Measurements from ENCODE around the gene TRAF3IP1. TPM values are rescaled to one million over a fixed set of nuclear protein-coding genes. Genes with fewer than 3 reads are reported as not detected.

TRAF3IP1 gene
- total and polyA plus RNA-seq, 2 of the 13 experiments (the other 11 are each of a cell fraction or from before 2014, with no cell fraction given) = 4.1 to 12.9 TPM

- TF ChIP-seq ZBTB4 (CRISPR knock-in tag; IDR thresholded peaks at IDR 0.05; ENCODE audit: borderline replicate concordance) = 0 out of 2 replicates have a peak, but pooled peaks have one; percentile 22
- no peak for TF ChIP-seq SMC3 (IDR thresholded peaks at IDR 0.05; ENCODE audit: low read length)
- 0 out of 2 replicates have a peak, but pooled peaks have one; percentile 17 for TF ChIP-seq EHMT2 (IDR thresholded peaks at IDR 0.05; ENCODE audit: borderline replicate concordance, low read depth, low read length)
- TF ChIP-seq KDM5B (CRISPR knock-in tag; IDR thresholded peaks at IDR 0.05; ENCODE audit: borderline replicate concordance) = 0 out of 2 replicates have a peak, but pooled peaks have one; percentile 24
- no peak for TF ChIP-seq E2F5 (CRISPR knock-in tag; conservative IDR thresholded peaks at IDR 0.05)
- TF ChIP-seq CEBPB (IDR thresholded peaks at IDR 0.05; ENCODE audit: borderline replicate concordance, low read depth, low read length) = no peak
- no peak for TF ChIP-seq ZNF605 (CRISPR knock-in tag; IDR thresholded peaks at IDR 0.05)
- no peak for TF ChIP-seq ZNF670 (CRISPR knock-in tag; IDR thresholded peaks at IDR 0.05; ENCODE audit: borderline replicate concordance)
- TF ChIP-seq ATF2 (CRISPR knock-in tag; IDR thresholded peaks at IDR 0.05) = no peak
- TF ChIP-seq ZNF362 (CRISPR knock-in tag; IDR thresholded peaks at IDR 0.05; ENCODE audit: borderline replicate concordance) = no peak
- TF ChIP-seq UBTF (CRISPR knock-in tag; IDR thresholded peaks at IDR 0.05) = 0 out of 2 replicates have a peak, but pooled peaks have one; percentile 17
- TF ChIP-seq ZSCAN22 (CRISPR knock-in tag; IDR thresholded peaks at IDR 0.05) = no peak
- TF ChIP-seq MLLT10 (CRISPR knock-in tag; IDR thresholded peaks at IDR 0.05) = no peak
- TF ChIP-seq ZSCAN20 (CRISPR knock-in tag; IDR thresholded peaks at IDR 0.05; ENCODE audit: borderline replicate concordance) = no peak
Observed at GRCh38 chr2:238284802-238285515, 35.4 kb upstream of the TRAF3IP1 start (continued).
